HEK293 (cell line): ENCODE results near the gene BCL11A.

Experiments
- BCL11A ChIP-seq: fragments of 450-650 bp; formaldehyde crosslinking; IDR thresholded peaks from 2 replicates; pipeline ENCODE4 v1.5.1; 2016; ENCODE audit warnings: low read depth, missing biosample characterization, missing genetic modification characterization
- IKZF3 ChIP-seq: fragments of 450-650 bp; IDR thresholded peaks from 2 replicates; pipeline ENCODE4 v1.5.0; 2018; ENCODE audit warnings: missing biosample characterization, mild to moderate bottlenecking, missing genetic modification characterization, moderate library complexity
- KLF16 ChIP-seq: fragments of 450-650 bp; formaldehyde crosslinking; IDR thresholded peaks from 2 replicates; pipeline ENCODE4 v1.5.1; 2017; ENCODE audit warnings: missing biosample characterization, missing genetic modification characterization
- MEIS1 ChIP-seq: sonication (generic); formaldehyde crosslinking; IDR thresholded peaks from 2 replicates; pipeline ENCODE4 v1.8.1; 2022; ENCODE audit warnings: missing genetic modification reagents, mild to moderate bottlenecking, borderline replicate concordance
- SCRT1 ChIP-seq: fragments of 450-650 bp; formaldehyde crosslinking; IDR thresholded peaks from 2 replicates; pipeline ENCODE4 v1.5.1; 2016; ENCODE audit warnings: missing biosample characterization, missing genetic modification characterization, borderline replicate concordance
- SCRT2 ChIP-seq: fragments of 450-650 bp; formaldehyde crosslinking; IDR thresholded peaks from 2 replicates; pipeline ENCODE4 v1.5.1; 2016; ENCODE audit warnings: missing biosample characterization, missing genetic modification characterization
- ZBTB17 ChIP-seq: fragments of 450-650 bp; formaldehyde crosslinking; IDR thresholded peaks from 2 replicates; pipeline ENCODE4 v1.5.1; 2016; ENCODE audit warnings: missing biosample characterization, missing genetic modification characterization
- ZNF132 ChIP-seq: fragments of 450-650 bp; formaldehyde crosslinking; IDR thresholded peaks from 2 replicates; pipeline ENCODE4 v1.5.1; 2017; ENCODE audit warnings: missing biosample characterization, missing genetic modification characterization, borderline replicate concordance
- ZNF140 ChIP-seq: fragments of 450-650 bp; formaldehyde crosslinking; IDR thresholded peaks from 2 replicates; pipeline ENCODE4 v1.5.1; 2016; ENCODE audit warnings: missing biosample characterization, missing genetic modification characterization
- ZNF146 ChIP-seq: fragments of 450-650 bp; formaldehyde crosslinking; IDR thresholded peaks from 2 replicates; pipeline ENCODE4 v1.5.1; 2016; ENCODE audit warnings: missing biosample characterization, missing genetic modification characterization
- ZNF221 ChIP-seq: fragments of 450-650 bp; formaldehyde crosslinking; IDR thresholded peaks from 2 replicates; pipeline ENCODE4 v1.5.1; 2017; ENCODE audit warnings: missing biosample characterization, missing genetic modification characterization, borderline replicate concordance
- ZNF223 ChIP-seq: fragments of 450-650 bp; formaldehyde crosslinking; IDR thresholded peaks from 2 replicates; pipeline ENCODE4 v1.5.1; 2016; ENCODE audit warnings: missing biosample characterization, missing genetic modification characterization
- ZNF324 ChIP-seq: fragments of 450-650 bp; formaldehyde crosslinking; IDR thresholded peaks from 2 replicates; pipeline ENCODE4 v1.5.1; 2016; ENCODE audit warnings: missing biosample characterization, missing genetic modification characterization
- ZNF423 ChIP-seq: fragments of 450-650 bp; formaldehyde crosslinking; IDR thresholded peaks from 2 replicates; pipeline ENCODE4 v1.5.1; 2016; ENCODE audit warnings: missing biosample characterization, missing genetic modification characterization
- ZNF48 ChIP-seq: fragments of 450-650 bp; formaldehyde crosslinking; IDR thresholded peaks from 2 replicates; pipeline ENCODE4 v1.5.1; 2016; ENCODE audit warnings: missing biosample characterization, missing genetic modification characterization
- ZNF521 ChIP-seq: fragments of 450-650 bp; formaldehyde crosslinking; IDR thresholded peaks from 2 replicates; pipeline ENCODE4 v1.5.1; 2017; ENCODE audit warnings: missing biosample characterization, mild to moderate bottlenecking, missing genetic modification characterization
- ZNF610 ChIP-seq: fragments of 450-650 bp; formaldehyde crosslinking; IDR thresholded peaks from 2 replicates; pipeline ENCODE4 v1.5.1; 2016; ENCODE audit warnings: missing biosample characterization, missing genetic modification characterization, borderline replicate concordance
- ZNF626 ChIP-seq: fragments of 450-650 bp; sonication (Bioruptor Pico); formaldehyde crosslinking; IDR thresholded peaks from 2 replicates; pipeline ENCODE4 v1.5.1; 2018; ENCODE audit warnings: missing biosample characterization, missing genetic modification characterization, inconsistent platforms
- ZNF629 ChIP-seq: fragments of 450-650 bp; formaldehyde crosslinking; IDR thresholded peaks from 2 replicates; pipeline ENCODE4 v1.5.1; 2017; ENCODE audit warnings: missing biosample characterization, missing genetic modification characterization
- ZNF664 ChIP-seq: fragments of 450-650 bp; formaldehyde crosslinking; IDR thresholded peaks from 2 replicates; pipeline ENCODE4 v1.5.1; 2016; ENCODE audit warnings: missing biosample characterization, missing genetic modification characterization
- ZNF677 ChIP-seq: fragments of 450-650 bp; IDR thresholded peaks from 2 replicates; pipeline ENCODE4 v1.5.0; 2018; ENCODE audit warnings: missing biosample characterization, mild to moderate bottlenecking, missing genetic modification characterization, moderate library complexity
- ZNF776 ChIP-seq: fragments of 450-650 bp; formaldehyde crosslinking; IDR thresholded peaks from 2 replicates; pipeline ENCODE4 v1.5.0; 2017; ENCODE audit warnings: missing biosample characterization, missing genetic modification characterization, borderline replicate concordance
- ZNF777 ChIP-seq: fragments of 450-650 bp; formaldehyde crosslinking; IDR thresholded peaks from 2 replicates; pipeline ENCODE4 v1.5.1; 2017; ENCODE audit warnings: missing biosample characterization, missing genetic modification characterization, borderline replicate concordance
- ZSCAN23 ChIP-seq: fragments of 450-650 bp; formaldehyde crosslinking; IDR thresholded peaks from 2 replicates; pipeline ENCODE4 v1.5.1; 2016; ENCODE audit warnings: missing biosample characterization, missing genetic modification characterization
- TF ChIP-seq, protein P1 (sequence below): fragments of 450-650 bp; formaldehyde crosslinking; IDR thresholded peaks from 2 replicates; pipeline ENCODE4 v1.5.1; 2017; ENCODE audit warnings: missing biosample characterization, missing genetic modification characterization
- TF ChIP-seq, protein P2 (sequence below): fragments of 450-650 bp; formaldehyde crosslinking; IDR thresholded peaks from 2 replicates; pipeline ENCODE4 v1.5.1; 2016; ENCODE audit warnings: missing biosample characterization, missing genetic modification characterization
- TF ChIP-seq, protein P3 (sequence below): fragments of 450-650 bp; formaldehyde crosslinking; IDR thresholded peaks from 2 replicates; pipeline ENCODE4 v1.5.1; 2016; ENCODE audit warnings: missing biosample characterization, missing genetic modification characterization
- TF ChIP-seq, protein P4 (sequence below): fragments of 450-650 bp; formaldehyde crosslinking; IDR thresholded peaks from 2 replicates; pipeline ENCODE4 v1.5.1; 2016; ENCODE audit warnings: missing biosample characterization, missing genetic modification characterization, borderline replicate concordance
- TF ChIP-seq, protein P5 (sequence below): fragments of 450-650 bp; formaldehyde crosslinking; IDR thresholded peaks from 2 replicates; pipeline ENCODE4 v1.5.1; 2016; ENCODE audit warnings: missing biosample characterization, missing genetic modification characterization

Gene BCL11A

DNA sequence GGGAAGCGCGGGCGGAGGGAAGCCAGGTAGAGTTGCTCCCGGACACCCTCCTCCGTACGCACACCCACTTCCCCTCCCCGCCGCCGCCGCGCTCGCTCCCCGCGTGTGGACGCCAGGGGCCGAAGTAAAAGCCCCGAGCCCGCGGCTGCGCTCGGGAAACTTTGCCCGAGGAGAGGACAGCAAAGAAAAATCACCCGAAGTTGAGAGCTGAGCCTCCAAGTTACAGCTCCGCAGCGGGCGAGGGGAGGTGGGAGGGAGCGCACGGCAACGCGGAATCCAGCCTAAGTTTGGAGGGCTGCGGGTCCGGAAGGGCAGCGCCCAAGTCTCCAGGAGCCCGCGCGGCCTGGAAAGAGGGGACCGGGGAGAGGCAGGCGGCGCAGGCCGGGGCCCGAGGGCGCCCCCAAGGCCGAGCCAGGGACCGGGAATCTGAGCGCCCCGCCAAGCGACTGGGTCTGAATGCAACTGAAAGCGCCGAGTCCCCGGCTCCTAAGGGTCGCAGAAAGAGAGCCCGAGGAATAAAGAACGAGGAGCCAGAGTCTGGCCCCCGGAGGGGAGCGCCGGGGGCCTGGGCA, 706 bp upstream of the BCL11A start (continued):
- TF ChIP-seq, protein P1, sequence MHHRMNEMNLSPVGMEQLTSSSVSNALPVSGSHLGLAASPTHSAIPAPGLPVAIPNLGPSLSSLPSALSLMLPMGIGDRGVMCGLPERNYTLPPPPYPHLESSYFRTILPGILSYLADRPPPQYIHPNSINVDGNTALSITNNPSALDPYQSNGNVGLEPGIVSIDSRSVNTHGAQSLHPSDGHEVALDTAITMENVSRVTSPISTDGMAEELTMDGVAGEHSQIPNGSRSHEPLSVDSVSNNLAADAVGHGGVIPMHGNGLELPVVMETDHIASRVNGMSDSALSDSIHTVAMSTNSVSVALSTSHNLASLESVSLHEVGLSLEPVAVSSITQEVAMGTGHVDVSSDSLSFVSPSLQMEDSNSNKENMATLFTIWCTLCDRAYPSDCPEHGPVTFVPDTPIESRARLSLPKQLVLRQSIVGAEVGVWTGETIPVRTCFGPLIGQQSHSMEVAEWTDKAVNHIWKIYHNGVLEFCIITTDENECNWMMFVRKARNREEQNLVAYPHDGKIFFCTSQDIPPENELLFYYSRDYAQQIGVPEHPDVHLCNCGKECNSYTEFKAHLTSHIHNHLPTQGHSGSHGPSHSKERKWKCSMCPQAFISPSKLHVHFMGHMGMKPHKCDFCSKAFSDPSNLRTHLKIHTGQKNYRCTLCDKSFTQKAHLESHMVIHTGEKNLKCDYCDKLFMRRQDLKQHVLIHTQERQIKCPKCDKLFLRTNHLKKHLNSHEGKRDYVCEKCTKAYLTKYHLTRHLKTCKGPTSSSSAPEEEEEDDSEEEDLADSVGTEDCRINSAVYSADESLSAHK (tag by site-specific recombination): no peak
- TF ChIP-seq ZBTB17 (tag by site-specific recombination) (0 out of 2 replicates have a peak, but pooled peaks have one; percentile 7), ZNF521 (tag by site-specific recombination) (no peak), ZNF221 (tag by site-specific recombination) (no peak), SCRT2 (tag by site-specific recombination) (no peak), ZNF324 (tag by site-specific recombination) (no peak), MEIS1 (CRISPR knock-in tag) (no peak), ZNF423 (tag by site-specific recombination) (0 out of 2 replicates have a peak, but pooled peaks have one; percentile 6), IKZF3 (no peak), ZNF140 (tag by site-specific recombination) (no peak), ZNF146 (tag by site-specific recombination) (no peak), ZNF48 (tag by site-specific recombination) (no peak), ZSCAN23 (tag by site-specific recombination) (no peak), ZNF677 (no peak), SCRT1 (no peak), ZNF132 (tag by site-specific recombination) (no peak), ZNF629 (tag by site-specific recombination) (no peak), BCL11A (tag by site-specific recombination) (no peak), ZNF626 (tag by site-specific recombination) (no peak), ZNF664 (tag by site-specific recombination) (no peak), ZNF223 (no peak), ZNF776 (tag by site-specific recombination) (no peak), ZNF777 (no peak), KLF16 (tag by site-specific recombination) (no peak; the same call in none of the 2 replicates), ZNF610 (tag by site-specific recombination) (no peak)
- TF ChIP-seq, protein P2, sequence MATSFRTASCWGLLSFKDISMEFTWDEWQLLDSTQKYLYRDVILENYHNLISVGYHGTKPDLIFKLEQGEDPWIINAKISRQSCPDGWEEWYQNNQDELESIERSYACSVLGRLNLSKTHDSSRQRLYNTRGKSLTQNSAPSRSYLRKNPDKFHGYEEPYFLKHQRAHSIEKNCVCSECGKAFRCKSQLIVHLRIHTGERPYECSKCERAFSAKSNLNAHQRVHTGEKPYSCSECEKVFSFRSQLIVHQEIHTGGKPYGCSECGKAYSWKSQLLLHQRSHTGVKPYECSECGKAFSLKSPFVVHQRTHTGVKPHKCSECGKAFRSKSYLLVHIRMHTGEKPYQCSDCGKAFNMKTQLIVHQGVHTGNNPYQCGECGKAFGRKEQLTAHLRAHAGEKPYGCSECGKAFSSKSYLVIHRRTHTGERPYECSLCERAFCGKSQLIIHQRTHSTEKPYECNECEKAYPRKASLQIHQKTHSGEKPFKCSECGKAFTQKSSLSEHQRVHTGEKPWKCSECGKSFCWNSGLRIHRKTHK (tag by site-specific recombination): no peak
- TF ChIP-seq, protein P3, sequence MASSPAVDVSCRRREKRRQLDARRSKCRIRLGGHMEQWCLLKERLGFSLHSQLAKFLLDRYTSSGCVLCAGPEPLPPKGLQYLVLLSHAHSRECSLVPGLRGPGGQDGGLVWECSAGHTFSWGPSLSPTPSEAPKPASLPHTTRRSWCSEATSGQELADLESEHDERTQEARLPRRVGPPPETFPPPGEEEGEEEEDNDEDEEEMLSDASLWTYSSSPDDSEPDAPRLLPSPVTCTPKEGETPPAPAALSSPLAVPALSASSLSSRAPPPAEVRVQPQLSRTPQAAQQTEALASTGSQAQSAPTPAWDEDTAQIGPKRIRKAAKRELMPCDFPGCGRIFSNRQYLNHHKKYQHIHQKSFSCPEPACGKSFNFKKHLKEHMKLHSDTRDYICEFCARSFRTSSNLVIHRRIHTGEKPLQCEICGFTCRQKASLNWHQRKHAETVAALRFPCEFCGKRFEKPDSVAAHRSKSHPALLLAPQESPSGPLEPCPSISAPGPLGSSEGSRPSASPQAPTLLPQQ (tag by site-specific recombination): no peak
- TF ChIP-seq, protein P4, sequence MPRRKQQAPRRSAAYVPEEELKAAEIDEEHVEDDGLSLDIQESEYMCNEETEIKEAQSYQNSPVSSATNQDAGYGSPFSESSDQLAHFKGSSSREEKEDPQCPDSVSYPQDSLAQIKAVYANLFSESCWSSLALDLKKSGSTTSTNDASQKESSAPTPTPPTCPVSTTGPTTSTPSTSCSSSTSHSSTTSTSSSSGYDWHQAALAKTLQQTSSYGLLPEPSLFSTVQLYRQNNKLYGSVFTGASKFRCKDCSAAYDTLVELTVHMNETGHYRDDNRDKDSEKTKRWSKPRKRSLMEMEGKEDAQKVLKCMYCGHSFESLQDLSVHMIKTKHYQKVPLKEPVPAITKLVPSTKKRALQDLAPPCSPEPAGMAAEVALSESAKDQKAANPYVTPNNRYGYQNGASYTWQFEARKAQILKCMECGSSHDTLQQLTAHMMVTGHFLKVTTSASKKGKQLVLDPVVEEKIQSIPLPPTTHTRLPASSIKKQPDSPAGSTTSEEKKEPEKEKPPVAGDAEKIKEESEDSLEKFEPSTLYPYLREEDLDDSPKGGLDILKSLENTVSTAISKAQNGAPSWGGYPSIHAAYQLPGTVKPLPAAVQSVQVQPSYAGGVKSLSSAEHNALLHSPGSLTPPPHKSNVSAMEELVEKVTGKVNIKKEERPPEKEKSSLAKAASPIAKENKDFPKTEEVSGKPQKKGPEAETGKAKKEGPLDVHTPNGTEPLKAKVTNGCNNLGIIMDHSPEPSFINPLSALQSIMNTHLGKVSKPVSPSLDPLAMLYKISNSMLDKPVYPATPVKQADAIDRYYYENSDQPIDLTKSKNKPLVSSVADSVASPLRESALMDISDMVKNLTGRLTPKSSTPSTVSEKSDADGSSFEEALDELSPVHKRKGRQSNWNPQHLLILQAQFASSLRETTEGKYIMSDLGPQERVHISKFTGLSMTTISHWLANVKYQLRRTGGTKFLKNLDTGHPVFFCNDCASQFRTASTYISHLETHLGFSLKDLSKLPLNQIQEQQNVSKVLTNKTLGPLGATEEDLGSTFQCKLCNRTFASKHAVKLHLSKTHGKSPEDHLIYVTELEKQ (tag by site-specific recombination): no peak
- TF ChIP-seq, protein P5, sequence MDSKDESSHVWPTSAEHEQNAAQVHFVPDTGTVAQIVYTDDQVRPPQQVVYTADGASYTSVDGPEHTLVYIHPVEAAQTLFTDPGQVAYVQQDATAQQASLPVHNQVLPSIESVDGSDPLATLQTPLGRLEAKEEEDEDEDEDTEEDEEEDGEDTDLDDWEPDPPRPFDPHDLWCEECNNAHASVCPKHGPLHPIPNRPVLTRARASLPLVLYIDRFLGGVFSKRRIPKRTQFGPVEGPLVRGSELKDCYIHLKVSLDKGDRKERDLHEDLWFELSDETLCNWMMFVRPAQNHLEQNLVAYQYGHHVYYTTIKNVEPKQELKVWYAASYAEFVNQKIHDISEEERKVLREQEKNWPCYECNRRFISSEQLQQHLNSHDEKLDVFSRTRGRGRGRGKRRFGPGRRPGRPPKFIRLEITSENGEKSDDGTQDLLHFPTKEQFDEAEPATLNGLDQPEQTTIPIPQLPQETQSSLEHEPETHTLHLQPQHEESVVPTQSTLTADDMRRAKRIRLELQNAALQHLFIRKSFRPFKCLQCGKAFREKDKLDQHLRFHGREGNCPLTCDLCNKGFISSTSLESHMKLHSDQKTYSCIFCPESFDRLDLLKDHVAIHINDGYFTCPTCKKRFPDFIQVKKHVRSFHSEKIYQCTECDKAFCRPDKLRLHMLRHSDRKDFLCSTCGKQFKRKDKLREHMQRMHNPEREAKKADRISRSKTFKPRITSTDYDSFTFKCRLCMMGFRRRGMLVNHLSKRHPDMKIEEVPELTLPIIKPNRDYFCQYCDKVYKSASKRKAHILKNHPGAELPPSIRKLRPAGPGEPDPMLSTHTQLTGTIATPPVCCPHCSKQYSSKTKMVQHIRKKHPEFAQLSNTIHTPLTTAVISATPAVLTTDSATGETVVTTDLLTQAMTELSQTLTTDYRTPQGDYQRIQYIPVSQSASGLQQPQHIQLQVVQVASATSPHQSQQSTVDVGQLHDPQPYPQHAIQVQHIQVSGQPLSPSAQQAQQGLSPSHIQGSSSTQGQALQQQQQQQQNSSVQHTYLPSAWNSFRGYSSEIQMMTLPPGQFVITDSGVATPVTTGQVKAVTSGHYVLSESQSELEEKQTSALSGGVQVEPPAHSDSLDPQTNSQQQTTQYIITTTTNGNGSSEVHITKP (tag by site-specific recombination): no peak
